ENCODE results near the gene IFNL1. TPM values are rescaled to one million over a fixed set of nuclear protein-coding genes. Genes with fewer than 3 reads are reported as not detected.
A peak's percentile ranks its signal among the peaks of the same experiment; 100 is the strongest.
"Not testable (repeated sequence)": the region's sequence is repeated elsewhere in the genome, so short reads cannot be mapped to it uniquely, and the experiment has no call there.

IFNL1 gene
- total RNA-seq, 1 donor from 2014 or later, result not detected

GRCh38 chr19:39268531-39269223 lies 27.5 kb upstream of the IFNL1 start:
- intact Hi-C loops (cut with DNase I); ATAC-seq: not testable (repeated sequence)
- peak; percentile 36 for DNase-seq (ENCODE audit: low spot score)

- ATAC-seq; intact Hi-C loops (cut with DNase I): not testable (repeated sequence)
- DNase-seq (ENCODE audit: low spot score), result peak; percentile 30
These were observed 26.8 kb upstream of the IFNL1 start for GRCh38 chr19:39269369-39269768.

- ATAC-seq (no peak), DNase-seq (ENCODE audit: low spot score) (peak; percentile 43)
- intact Hi-C loops (cut with DNase I), result no loop called here
These were observed 26.0 kb upstream of the IFNL1 start for GRCh38 chr19:39270036-39270871.

GRCh38 chr19:39273859-39274258 lies 22.3 kb upstream of the IFNL1 start:
- DNase-seq (ENCODE audit: low spot score); ATAC-seq; intact Hi-C loops (cut with DNase I): not testable (repeated sequence)

GRCh38 chr19:39275578-39275977 lies 20.6 kb upstream of the IFNL1 start:
- no peak for ATAC-seq
- DNase-seq (ENCODE audit: low spot score), result peak; percentile 0
- intact Hi-C loops (cut with DNase I), result no loop called here

GRCh38 chr19:39276740-39277139 lies 19.5 kb upstream of the IFNL1 start:
- ATAC-seq (no peak), DNase-seq (ENCODE audit: low spot score) (peak; percentile 31)
- intact Hi-C loops (cut with DNase I), result no loop called here

GRCh38 chr19:39277598-39277997 lies 18.6 kb upstream of the IFNL1 start:
- intact Hi-C loops (cut with DNase I), result no loop called here
- ATAC-seq (no peak), DNase-seq (ENCODE audit: low spot score) (no peak)

GRCh38 chr19:39282021-39282420 lies 14.2 kb upstream of the IFNL1 start:
- ATAC-seq, result no peak
- intact Hi-C loops (cut with DNase I), result no loop called here
- DNase-seq (ENCODE audit: low spot score), result no peak

- ATAC-seq, result no peak
- intact Hi-C loops (cut with DNase I), result no loop called here
- no peak for DNase-seq (ENCODE audit: low spot score)
These were observed 12.2 kb upstream of the IFNL1 start for GRCh38 chr19:39284032-39284431.

GRCh38 chr19:39293394-39293793 lies 2.8 kb upstream of the IFNL1 start:
- DNase-seq (ENCODE audit: low spot score) (no peak), ATAC-seq (no peak)
- intact Hi-C loops (cut with DNase I), result no loop called here

- peak; percentile 7 for DNase-seq (ENCODE audit: low spot score)
- intact Hi-C loops (cut with DNase I), result no loop called here
- no peak for ATAC-seq
These were observed 699 bp downstream of the IFNL1 start for GRCh38 chr19:39296906-39297305.

- ATAC-seq (peak; percentile 22), DNase-seq (ENCODE audit: low spot score) (peak; percentile 53)
- intact Hi-C loops (cut with DNase I), result no loop called here
These were observed 1.9 kb downstream of the IFNL1 start for GRCh38 chr19:39297931-39298634.

- ATAC-seq (no peak), DNase-seq (ENCODE audit: low spot score) (no peak)
- intact Hi-C loops (cut with DNase I), result no loop called here
These were observed 3.2 kb downstream of the IFNL1 start for GRCh38 chr19:39299404-39299803.

GRCh38 chr19:39299832-39300231 lies 3.6 kb downstream of the IFNL1 start:
- DNase-seq (ENCODE audit: low spot score) (peak; percentile 17), ATAC-seq (no peak)
- intact Hi-C loops (cut with DNase I), result no loop called here

GRCh38 chr19:39301021-39301420 lies 4.8 kb downstream of the IFNL1 start:
- peak; percentile 4 for DNase-seq (ENCODE audit: low spot score)

GRCh38 chr19:39301562-39301961 lies 5.4 kb downstream of the IFNL1 start:
- no peak for ATAC-seq
- intact Hi-C loops (cut with DNase I), result no loop called here
- DNase-seq (ENCODE audit: low spot score), result no peak

More at GRCh38 chr19:39301021-39301420, 4.8 kb downstream of the IFNL1 start:
- ATAC-seq, result no peak
- intact Hi-C loops (cut with DNase I), result no loop called here

GRCh38 chr19:39303373-39304184 lies 7.4 kb downstream of the IFNL1 start:
- intact Hi-C loops (cut with DNase I), result no loop called here
- ATAC-seq (no peak), DNase-seq (ENCODE audit: low spot score) (peak; percentile 28)

GRCh38 chr19:39304185-39304513 lies 7.9 kb downstream of the IFNL1 start:
- intact Hi-C loops (cut with DNase I), result no loop called here
- ATAC-seq, result no peak
- no peak for DNase-seq (ENCODE audit: low spot score)

Measured in sciatic nerve (tissue), 2 donors.